CD14-positive monocyte (primary cell): ENCODE data around the gene CD81. TPM values are rescaled to one million over a fixed set of nuclear protein-coding genes. Genes with fewer than 3 reads are reported as not detected.

Source experiments
- DNase-seq, 3 donors: peaks; one replicate each; pipeline ENCODE4 v3.0.0-alpha.2; 2011 to 2022
- H2AFZ ChIP-seq: 2 replicates; pipeline ENCODE4 v1.6.0; 2012; ENCODE audit warnings: mild to moderate bottlenecking, low read depth, low read length, inconsistent platforms; ENCODE audit not compliant: insufficient read depth, poor library complexity, severe bottlenecking
- H3K27ac ChIP-seq, 2 donors: 1 replicate in 1 of 2; 2 replicates in 1 of 2; pipeline ENCODE4 v1.5.1; 2012 to 2013; ENCODE audit warnings: low read length in 2 of 2, control low read depth in 1 of 2, inconsistent platforms in 1 of 2, low read depth in 1 of 2, mild to moderate bottlenecking in 1 of 2
- H3K27me3 ChIP-seq, 2 donors: one replicate each; pipeline versions ENCODE4 v1.6.0 to v1.6.1; 2011 to 2013; ENCODE audit warnings: low read length in 2 of 2; ENCODE audit not compliant: control insufficient read depth in 2 of 2, insufficient read depth in 2 of 2
- H3K36me3 ChIP-seq, 2 donors: replicated peaks in 1 of 2; 1 replicate in 1 of 2; 2 replicates in 1 of 2; pipeline versions ENCODE4 v1.5.1 to v1.6.1; 2012 to 2013; ENCODE audit warnings: low read length in 2 of 2, control low read depth in 1 of 2, inconsistent platforms in 1 of 2, mild to moderate bottlenecking in 1 of 2; ENCODE audit not compliant: insufficient read depth in 2 of 2, control insufficient read depth in 1 of 2
- H3K4me1 ChIP-seq, 2 donors: 1 replicate in 1 of 2; 2 replicates in 1 of 2; pipeline versions ENCODE4 v1.5.1 to v1.6.1; 2012 to 2013; ENCODE audit warnings: low read length in 2 of 2, control low read depth in 1 of 2, inconsistent platforms in 1 of 2, mild to moderate bottlenecking in 1 of 2, moderate library complexity in 1 of 2; ENCODE audit not compliant: insufficient read depth in 2 of 2, control insufficient read depth in 1 of 2
- H3K4me2 ChIP-seq: replicated peaks from 2 replicates; pipeline ENCODE3; 2012; ENCODE audit warnings: low read length, moderate library complexity, mild to moderate bottlenecking; ENCODE audit not compliant: poor library complexity, severe bottlenecking; ENCODE audit errors: extremely low read depth
- H3K4me3 ChIP-seq, 3 experiments: fragments of 200-600 bp in 1 of 3; sonication (generic) in 1 of 3; replicated peaks in 1 of 3; 1 replicate in 2 of 3; 2 replicates in 1 of 3; pipeline ENCODE4 v1.5.1; 2011 to 2013; ENCODE audit warnings: low read length in 3 of 3, mild to moderate bottlenecking in 3 of 3, control low read depth in 2 of 3, low read depth in 2 of 3, inconsistent platforms in 1 of 3, moderate library complexity in 1 of 3
- H3K79me2 ChIP-seq: 2 replicates; pipeline ENCODE4 v1.6.0; 2012; ENCODE audit warnings: mild to moderate bottlenecking, control low read depth, inconsistent platforms, low read length, moderate library complexity; ENCODE audit not compliant: insufficient read depth
- H3K9ac ChIP-seq: 2 replicates; pipeline ENCODE4 v1.6.0; 2017; ENCODE audit warnings: low read length, mild to moderate bottlenecking; ENCODE audit not compliant: insufficient read depth, poor library complexity, severe bottlenecking
- H3K9me3 ChIP-seq, 2 donors: replicated peaks in 1 of 2; 1 replicate in 1 of 2; 2 replicates in 1 of 2; pipeline versions ENCODE4 v1.5.1 to v1.6.1; 2012 to 2013; ENCODE audit warnings: low read length in 2 of 2, control low read depth in 1 of 2; ENCODE audit not compliant: control insufficient read depth in 1 of 2, insufficient read depth in 1 of 2
- H4K20me1 ChIP-seq: 2 replicates; pipeline ENCODE4 v1.6.0; 2012; ENCODE audit warnings: mild to moderate bottlenecking, low read length, control low read depth, moderate library complexity; ENCODE audit not compliant: insufficient read depth
- H3K27ac Mint-ChIP-seq, 7 donors: one replicate each; pipeline ENCODE4 v1.8.0; 2020; ENCODE audit warnings: mild to moderate bottlenecking in 7 of 7, mixed read lengths in 7 of 7, moderate library complexity in 6 of 7, inconsistent platforms in 2 of 7
- H3K27me3 Mint-ChIP-seq, 3 donors: one replicate each; pipeline ENCODE4 v1.8.0; 2021 to 2022; ENCODE audit warnings: low read depth in 3 of 3, mild to moderate bottlenecking in 3 of 3, mixed read lengths in 3 of 3, moderate library complexity in 3 of 3, inconsistent platforms in 1 of 3
- H3K36me3 Mint-ChIP-seq, 2 donors: one replicate each; pipeline ENCODE4 v1.8.0; 2020; ENCODE audit warnings: mixed read lengths in 2 of 2, inconsistent platforms in 1 of 2, mild to moderate bottlenecking in 1 of 2
- H3K4me1 Mint-ChIP-seq: one replicate; pipeline ENCODE4 v1.8.0; 2020; ENCODE audit warnings: mild to moderate bottlenecking, mixed read lengths
- H3K4me3 Mint-ChIP-seq, 2 donors: one replicate each; pipeline ENCODE4 v1.8.0; 2020; ENCODE audit warnings: mild to moderate bottlenecking in 2 of 2, mixed read lengths in 2 of 2, moderate library complexity in 1 of 2
- H3K9me3 Mint-ChIP-seq, 7 donors: one replicate each; pipeline ENCODE4 v1.8.0; 2020 to 2022; ENCODE audit warnings: mixed read lengths in 7 of 7, mild to moderate bottlenecking in 6 of 7, moderate library complexity in 6 of 7, inconsistent platforms in 2 of 7
- CTCF ChIP-seq: fragments of 200-600 bp; IDR thresholded peaks from one replicate; pipeline ENCODE4 v1.8.0; 2022; ENCODE audit warnings: antibody characterized with exemption, mild to moderate bottlenecking
- WGBS: methylation state at CpG from one replicate; pipeline ENCODE4 v1.1.5; 2013; ENCODE audit warnings: missing lambda C conversion rate; ENCODE audit not compliant: insufficient coverage; 5-methylcytosine and 5-hydroxymethylcytosine counted together
- intact Hi-C, 2 donors: fragments of 100-400 bp; cut with micrococcal nuclease; formaldehyde crosslinking; loops; one replicate each; pipeline versions ENCODE4 v1.15.0 to v1.15.1; 2023
- polyA plus RNA-seq, 3 donors: library from polyadenylated mRNA; depleted of rRNA in 1 of 3; unstranded in 2 of 3; stranded (reverse) in 1 of 3; fragments of 300-500 nt in 2 of 3; fragments of >200 nt in 1 of 3; fragmentation: Illumina TruSeq in 2 of 3; gene quantifications; 1 replicate in 2 of 3; 2 replicates in 1 of 3; pipeline ENCODE4 v1.2.3, GENCODE V29; 2012 to 2021

Gene CD81
- polyA plus RNA-seq, 3 donors: 3.2 to 74.9 (median 12.3) TPM

- H3K4me1 Mint-ChIP-seq: no peaks in the 10 kb centered on the region
Observed at GRCh38 chr11:2346014-2346413, 31.1 kb upstream of the CD81 start.

GRCh38 chr11:2346586-2347307, 30.4 kb upstream of the CD81 start:
- no peak overlapping the region for H3K4me3 Mint-ChIP-seq
- no peak for TF ChIP-seq CTCF

More at GRCh38 chr11:2346014-2346413, 31.1 kb upstream of the CD81 start:
- Mint-ChIP-seq H3K4me3 (no peak overlapping the region), H3K27ac (no peak overlapping the region), H3K36me3 (no peaks in the 10 kb centered on the region), H3K27me3 (peaks cover 9 to 43% (median 29%) of the 10 kb centered on the region in 3 donors), H3K9me3 (peaks cover 21 to 50% (median 43%) of the 10 kb centered on the region in 7 donors)
- 76% methylated on average over 2 of the region's 4 CpGs for WGBS
- H3K4me2 ChIP-seq: no peak overlapping the region
- no peak overlapping the region for H3K4me3 ChIP-seq
- no peak for TF ChIP-seq CTCF
- H3K9me3 ChIP-seq: peaks cover 8 to 46% of the 10 kb centered on the region in 2 donors
- DNase-seq: no peak
- no peaks in the 10 kb centered on the region for H4K20me1 ChIP-seq
- H3K36me3 ChIP-seq: no peaks in the 10 kb centered on the region
- no peaks in the 10 kb centered on the region for H3K4me1 ChIP-seq
- H3K79me2 ChIP-seq: no peaks in the 10 kb centered on the region
- no peak overlapping the region for H2AFZ ChIP-seq
- no peak overlapping the region for H3K9ac ChIP-seq
- intact Hi-C loops: no loop called here
- no peaks in the 10 kb centered on the region for H3K27me3 ChIP-seq
- H3K27ac ChIP-seq: no peak overlapping the region

More at GRCh38 chr11:2346586-2347307, 30.4 kb upstream of the CD81 start:
- Histone ChIP-seq H3K27me3 (no peaks in the 10 kb centered on the region), H3K9ac (no peak overlapping the region), H3K27ac (no peak overlapping the region), H4K20me1 (no peaks in the 10 kb centered on the region), H3K79me2 (no peaks in the 10 kb centered on the region), H3K9me3 (peaks cover 8 to 46% of the 10 kb centered on the region in 2 donors), H3K36me3 (no peaks in the 10 kb centered on the region), H2AFZ (no peak overlapping the region), H3K4me3 (no peak overlapping the region), H3K4me1 (no peaks in the 10 kb centered on the region), H3K4me2 (no peak overlapping the region)
- WGBS: 96% methylated on average over 7 of the region's 10 CpGs
- Mint-ChIP-seq H3K27me3 (peaks cover 11 to 44% (median 27%) of the 10 kb centered on the region in 3 donors), H3K9me3 (peaks cover 21 to 50% (median 43%) of the 10 kb centered on the region in 7 donors), H3K4me1 (no peaks in the 10 kb centered on the region), H3K27ac (peak overlapping the region in 1 of 7 donors; percentile 24), H3K36me3 (no peaks in the 10 kb centered on the region)
- intact Hi-C loops: no loop called here
- no peak for DNase-seq
